Liver (tissue), 3 donors: Measurements from ENCODE around the gene TIMM22.

ENCODE experiments used
- EGR1 ChIP-seq, 2 donors: IDR thresholded peaks; 2 replicates each; pipeline ENCODE4 v1.6.1; 2016 to 2018; ENCODE audit warnings: antibody characterized with exemption in 2 of 2, low read depth in 2 of 2
- FOXA1 ChIP-seq: IDR thresholded peaks from 2 replicates; pipeline ENCODE4 v1.6.1; 2016; ENCODE audit warnings: antibody characterized with exemption
- GABPA ChIP-seq, 2 donors: IDR thresholded peaks in 1 of 2; conservative IDR thresholded peaks in 1 of 2; 2 replicates each; pipeline ENCODE4 v1.6.1; 2016; ENCODE audit warnings: antibody characterized with exemption in 2 of 2, mild to moderate bottlenecking in 1 of 2, moderate library complexity in 1 of 2
- TF ChIP-seq, protein P1 (sequence below): fragments of 150-350 bp; IDR thresholded peaks from 2 replicates; pipeline ENCODE4 v1.5.1; 2017; ENCODE audit warnings: improper control_type of control experiment, low read depth, low read length; ENCODE audit not compliant: missing input control
- TF ChIP-seq, protein P2 (sequence below): IDR thresholded peaks from 2 replicates; pipeline ENCODE4 v1.6.1; 2016; ENCODE audit warnings: antibody characterized with exemption
- TF ChIP-seq, protein P3 (sequence below): IDR thresholded peaks from 2 replicates; pipeline ENCODE4 v1.6.1; 2016; ENCODE audit warnings: antibody characterized with exemption, mild to moderate bottlenecking
- donor health status: healthy.
- donor health status: healthy.

DNA sequence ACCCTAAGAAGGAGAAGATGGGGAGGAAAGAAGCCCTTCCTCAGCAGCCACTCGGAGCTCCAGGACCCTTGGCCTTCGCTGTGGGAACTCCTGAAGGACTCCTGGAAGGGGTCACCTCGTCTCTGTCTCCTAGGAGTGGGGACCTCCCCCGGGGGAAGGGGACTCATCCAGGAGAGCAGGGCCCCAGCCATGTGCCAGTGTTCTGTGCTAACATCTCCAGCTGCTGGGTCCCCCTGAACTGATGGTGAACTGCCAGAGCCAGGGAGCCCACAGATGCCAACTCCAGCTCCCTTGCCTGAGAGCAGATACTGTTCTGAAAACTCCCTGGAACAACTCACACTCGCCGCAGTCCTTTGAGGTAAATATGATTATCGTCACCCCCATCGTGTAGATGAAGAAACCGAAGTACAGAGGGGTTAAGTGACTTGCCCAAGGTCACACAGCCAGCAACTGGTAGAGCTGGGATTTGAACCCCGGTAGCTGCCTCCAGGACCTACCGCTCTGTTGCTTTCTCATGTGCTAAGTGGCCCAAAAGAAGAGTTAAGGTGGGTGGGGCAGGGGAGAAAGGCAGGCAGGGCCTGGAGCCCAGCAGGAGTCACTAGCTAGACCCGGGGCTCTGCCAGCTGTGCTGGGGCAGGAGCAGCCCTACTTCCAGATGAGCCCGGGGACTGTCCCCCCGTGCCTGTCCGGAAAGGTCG is 10.5 kb downstream of the TIMM22 start:
- TF ChIP-seq, protein P1, sequence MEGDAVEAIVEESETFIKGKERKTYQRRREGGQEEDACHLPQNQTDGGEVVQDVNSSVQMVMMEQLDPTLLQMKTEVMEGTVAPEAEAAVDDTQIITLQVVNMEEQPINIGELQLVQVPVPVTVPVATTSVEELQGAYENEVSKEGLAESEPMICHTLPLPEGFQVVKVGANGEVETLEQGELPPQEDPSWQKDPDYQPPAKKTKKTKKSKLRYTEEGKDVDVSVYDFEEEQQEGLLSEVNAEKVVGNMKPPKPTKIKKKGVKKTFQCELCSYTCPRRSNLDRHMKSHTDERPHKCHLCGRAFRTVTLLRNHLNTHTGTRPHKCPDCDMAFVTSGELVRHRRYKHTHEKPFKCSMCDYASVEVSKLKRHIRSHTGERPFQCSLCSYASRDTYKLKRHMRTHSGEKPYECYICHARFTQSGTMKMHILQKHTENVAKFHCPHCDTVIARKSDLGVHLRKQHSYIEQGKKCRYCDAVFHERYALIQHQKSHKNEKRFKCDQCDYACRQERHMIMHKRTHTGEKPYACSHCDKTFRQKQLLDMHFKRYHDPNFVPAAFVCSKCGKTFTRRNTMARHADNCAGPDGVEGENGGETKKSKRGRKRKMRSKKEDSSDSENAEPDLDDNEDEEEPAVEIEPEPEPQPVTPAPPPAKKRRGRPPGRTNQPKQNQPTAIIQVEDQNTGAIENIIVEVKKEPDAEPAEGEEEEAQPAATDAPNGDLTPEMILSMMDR: no peak
- TF ChIP-seq EGR1 (IDR thresholded peaks at IDR 0.05; ENCODE audit: low read depth in 2 of 2): no peak
- TF ChIP-seq GABPA (IDR thresholded peaks at IDR 0.05 in 1 of 2, conservative IDR thresholded peaks at IDR 0.05 in 1 of 2): no peak
- TF ChIP-seq, protein P2, sequence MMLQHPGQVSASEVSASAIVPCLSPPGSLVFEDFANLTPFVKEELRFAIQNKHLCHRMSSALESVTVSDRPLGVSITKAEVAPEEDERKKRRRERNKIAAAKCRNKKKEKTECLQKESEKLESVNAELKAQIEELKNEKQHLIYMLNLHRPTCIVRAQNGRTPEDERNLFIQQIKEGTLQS: no peak
- TF ChIP-seq, protein P3, sequence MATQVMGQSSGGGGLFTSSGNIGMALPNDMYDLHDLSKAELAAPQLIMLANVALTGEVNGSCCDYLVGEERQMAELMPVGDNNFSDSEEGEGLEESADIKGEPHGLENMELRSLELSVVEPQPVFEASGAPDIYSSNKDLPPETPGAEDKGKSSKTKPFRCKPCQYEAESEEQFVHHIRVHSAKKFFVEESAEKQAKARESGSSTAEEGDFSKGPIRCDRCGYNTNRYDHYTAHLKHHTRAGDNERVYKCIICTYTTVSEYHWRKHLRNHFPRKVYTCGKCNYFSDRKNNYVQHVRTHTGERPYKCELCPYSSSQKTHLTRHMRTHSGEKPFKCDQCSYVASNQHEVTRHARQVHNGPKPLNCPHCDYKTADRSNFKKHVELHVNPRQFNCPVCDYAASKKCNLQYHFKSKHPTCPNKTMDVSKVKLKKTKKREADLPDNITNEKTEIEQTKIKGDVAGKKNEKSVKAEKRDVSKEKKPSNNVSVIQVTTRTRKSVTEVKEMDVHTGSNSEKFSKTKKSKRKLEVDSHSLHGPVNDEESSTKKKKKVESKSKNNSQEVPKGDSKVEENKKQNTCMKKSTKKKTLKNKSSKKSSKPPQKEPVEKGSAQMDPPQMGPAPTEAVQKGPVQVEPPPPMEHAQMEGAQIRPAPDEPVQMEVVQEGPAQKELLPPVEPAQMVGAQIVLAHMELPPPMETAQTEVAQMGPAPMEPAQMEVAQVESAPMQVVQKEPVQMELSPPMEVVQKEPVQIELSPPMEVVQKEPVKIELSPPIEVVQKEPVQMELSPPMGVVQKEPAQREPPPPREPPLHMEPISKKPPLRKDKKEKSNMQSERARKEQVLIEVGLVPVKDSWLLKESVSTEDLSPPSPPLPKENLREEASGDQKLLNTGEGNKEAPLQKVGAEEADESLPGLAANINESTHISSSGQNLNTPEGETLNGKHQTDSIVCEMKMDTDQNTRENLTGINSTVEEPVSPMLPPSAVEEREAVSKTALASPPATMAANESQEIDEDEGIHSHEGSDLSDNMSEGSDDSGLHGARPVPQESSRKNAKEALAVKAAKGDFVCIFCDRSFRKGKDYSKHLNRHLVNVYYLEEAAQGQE: no peak
- no peak for TF ChIP-seq FOXA1
